Non-pigmented ciliary epithelial cell (primary cell): ENCODE measurements around the gene ETFB.

Source experiments
- DNase-seq: peaks from one replicate; pipeline ENCODE4 v3.0.0-alpha.2; 2010; ENCODE audit warnings: low read depth

The ETFB gene

GRCh38 chr19:51372649-51373504, 6.7 kb upstream of the ETFB start, which contains the start of gene NKG7:
NKG7 (minus strand) TSS chr19:51372654; CDS start chr19:51372535, 119 bp downstream.
- DNase-seq = no peak

GRCh38 chr19:51372021-51372648, 5.9 kb upstream of the ETFB start:
- no peak for DNase-seq

- DNase-seq = no peak
Measured at GRCh38 chr19:51371186-51371690, 5.0 kb upstream of the ETFB start.

GRCh38 chr19:51370230-51370629, 4.0 kb upstream of the ETFB start:
- DNase-seq = no peak

GRCh38 chr19:51368366-51369282, 2.4 kb upstream of the ETFB start, which contains the start of gene CLDND2:
CLDND2 (minus strand) TSS chr19:51369003; CDS start chr19:51368577, 426 bp downstream.
- no peak for DNase-seq

GRCh38 chr19:51367565-51368365, 1.6 kb upstream of the ETFB start:
- peak; percentile 92 for DNase-seq

- no peak for DNase-seq
Measured at GRCh38 chr19:51367255-51367564, 1.0 kb upstream of the ETFB start.

GRCh38 chr19:51366389-51367254, 434 bp upstream of the ETFB start:
- peak; percentile 92 for DNase-seq

GRCh38 chr19:51365211-51365964, 800 bp downstream of the ETFB start:
- DNase-seq = no peak

- no peak for DNase-seq
Measured at GRCh38 chr19:51364200-51365106, 1.7 kb downstream of the ETFB start.

- DNase-seq = no peak
Measured at GRCh38 chr19:51361239-51361638, 4.9 kb downstream of the ETFB start.

GRCh38 chr19:51359294-51359693, 6.9 kb downstream of the ETFB start:
- peak; percentile 65 for DNase-seq

GRCh38 chr19:51357952-51358351, 8.2 kb downstream of the ETFB start:
- DNase-seq = no peak

GRCh38 chr19:51356159-51356801, 9.9 kb downstream of the ETFB start:
- no peak for DNase-seq

GRCh38 chr19:51354742-51355148, 11.4 kb downstream of the ETFB start:
- no peak for DNase-seq

GRCh38 chr19:51354103-51354741, 12.0 kb downstream of the ETFB start:
- DNase-seq = no peak

GRCh38 chr19:51352783-51353360, 13.3 kb downstream of the ETFB start:
- DNase-seq = no peak
